Astrocyte (in vitro differentiated cells and primary cell): ENCODE measurements around the gene IFNLR1.

Experiments used
- EZH2 ChIP-seq: IDR thresholded peaks from 2 replicates; pipeline ENCODE4 v1.6.1; 2012; ENCODE audit warnings: mild to moderate bottlenecking, low read length, inconsistent platforms; ENCODE audit not compliant: insufficient read depth
- TF ChIP-seq, protein P1 (sequence below): IDR thresholded peaks from 2 replicates; pipeline ENCODE4 v1.5.1; 2011; ENCODE audit warnings: low read depth, mild to moderate bottlenecking, inconsistent platforms, low read length, moderate library complexity; ENCODE audit not compliant: insufficient read depth

GRCh38 chr1:24193046-24193445 is 6.0 kb upstream of the IFNLR1 start:
- TF ChIP-seq, protein P1, sequence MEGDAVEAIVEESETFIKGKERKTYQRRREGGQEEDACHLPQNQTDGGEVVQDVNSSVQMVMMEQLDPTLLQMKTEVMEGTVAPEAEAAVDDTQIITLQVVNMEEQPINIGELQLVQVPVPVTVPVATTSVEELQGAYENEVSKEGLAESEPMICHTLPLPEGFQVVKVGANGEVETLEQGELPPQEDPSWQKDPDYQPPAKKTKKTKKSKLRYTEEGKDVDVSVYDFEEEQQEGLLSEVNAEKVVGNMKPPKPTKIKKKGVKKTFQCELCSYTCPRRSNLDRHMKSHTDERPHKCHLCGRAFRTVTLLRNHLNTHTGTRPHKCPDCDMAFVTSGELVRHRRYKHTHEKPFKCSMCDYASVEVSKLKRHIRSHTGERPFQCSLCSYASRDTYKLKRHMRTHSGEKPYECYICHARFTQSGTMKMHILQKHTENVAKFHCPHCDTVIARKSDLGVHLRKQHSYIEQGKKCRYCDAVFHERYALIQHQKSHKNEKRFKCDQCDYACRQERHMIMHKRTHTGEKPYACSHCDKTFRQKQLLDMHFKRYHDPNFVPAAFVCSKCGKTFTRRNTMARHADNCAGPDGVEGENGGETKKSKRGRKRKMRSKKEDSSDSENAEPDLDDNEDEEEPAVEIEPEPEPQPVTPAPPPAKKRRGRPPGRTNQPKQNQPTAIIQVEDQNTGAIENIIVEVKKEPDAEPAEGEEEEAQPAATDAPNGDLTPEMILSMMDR: no peak
- TF ChIP-seq EZH2: no peak
